Karpas-422 (cell line): Measurements from ENCODE around the gene ZCCHC24. TPM values are rescaled to one million over a fixed set of nuclear protein-coding genes. Genes with fewer than 3 reads are reported as not detected.

ENCODE experiments used
- DNase-seq: peaks from one replicate; pipeline ENCODE4 v3.0.0-alpha.2; 2015
- H2AFZ ChIP-seq: fragments of 200-600 bp; sonication (generic); 2 replicates; pipeline ENCODE4 v1.6.1; 2014; ENCODE audit warnings: antibody characterized with exemption, low read length, mixed read lengths
- H3K27ac ChIP-seq: fragments of 200-600 bp; sonication (generic); 2 replicates; pipeline ENCODE4 v1.5.1; 2014; ENCODE audit warnings: mild to moderate bottlenecking, low read length, moderate library complexity
- H3K27me3 ChIP-seq: fragments of 200-600 bp; sonication (generic); 2 replicates; pipeline ENCODE4 v1.6.1; 2014; ENCODE audit warnings: low read length, mixed read lengths
- H3K36me3 ChIP-seq: fragments of 200-600 bp; sonication (generic); 2 replicates; pipeline ENCODE4 v1.6.1; 2014; ENCODE audit warnings: low read length, mixed read lengths; ENCODE audit not compliant: insufficient read depth
- H3K4me1 ChIP-seq: fragments of 200-600 bp; sonication (generic); 2 replicates; pipeline ENCODE4 v1.6.1; 2014; ENCODE audit warnings: mild to moderate bottlenecking, low read length, mixed read lengths
- H3K4me2 ChIP-seq: fragments of 200-600 bp; sonication (generic); 2 replicates; pipeline ENCODE4 v1.6.1; 2014; ENCODE audit warnings: low read length, low read depth, mild to moderate bottlenecking; ENCODE audit not compliant: poor library complexity, severe bottlenecking
- H3K4me3 ChIP-seq: fragments of 200-600 bp; sonication (generic); 2 replicates; pipeline ENCODE4 v1.5.1; 2014; ENCODE audit warnings: mild to moderate bottlenecking, antibody characterized with exemption, low read length, mixed read lengths
- H3K79me2 ChIP-seq: fragments of 200-600 bp; sonication (generic); 2 replicates; pipeline ENCODE4 v1.6.1; 2014; ENCODE audit warnings: mild to moderate bottlenecking, low read length, mixed read lengths
- H3K9ac ChIP-seq: fragments of 200-600 bp; sonication (generic); 2 replicates; pipeline ENCODE4 v1.6.0; 2014; ENCODE audit warnings: low read length
- H3K9me2 ChIP-seq: fragments of 200-600 bp; sonication (generic), shearing (Covaris generic); replicated peaks from 2 replicates; pipeline ENCODE4 v1.6.0; 2014; ENCODE audit warnings: mild to moderate bottlenecking, low read length, moderate library complexity; ENCODE audit not compliant: insufficient read depth
- H3K9me3 ChIP-seq: fragments of 300-700, 200-600 bp; sonication (generic); 2 replicates; pipeline ENCODE4 v1.6.1; 2014; ENCODE audit warnings: low read length, mixed read lengths
- H4K20me1 ChIP-seq: fragments of 200-600 bp; sonication (generic); 2 replicates; pipeline ENCODE4 v1.6.1; 2014; ENCODE audit warnings: mild to moderate bottlenecking, antibody characterized with exemption, low read length, low read depth; ENCODE audit not compliant: insufficient read depth
- total RNA-seq: library from RNA; depleted of rRNA; stranded (reverse); fragments of >200 nt; shearing (Covaris generic); gene quantifications from 2 replicates; pipeline ENCODE4 v1.2.3, GENCODE V29; 2014; ENCODE audit warnings: low replicate concordance

The ZCCHC24 gene
- total RNA-seq, 1 experiment from 2014 or later = 0.60 TPM

- Histone ChIP-seq H3K9ac (no peak overlapping the region), H3K4me2 (no peak overlapping the region), H3K9me3 (no peaks in the 10 kb centered on the region), H2AFZ (no peak overlapping the region), H4K20me1 (no peaks in the 10 kb centered on the region), H3K79me2 (no peaks in the 10 kb centered on the region), H3K36me3 (no peaks in the 10 kb centered on the region), H3K9me2 (no peaks in the 10 kb centered on the region), H3K27ac (no peak overlapping the region), H3K4me3 (no peak overlapping the region), H3K4me1 (no peaks in the 10 kb centered on the region), H3K27me3 (no peaks in the 10 kb centered on the region)
- no peak for DNase-seq
These were observed 62.9 kb downstream of the ZCCHC24 start for GRCh38 chr10:79382491-79382941.

GRCh38 chr10:79381804-79382221, 63.6 kb downstream of the ZCCHC24 start:
- Histone ChIP-seq H3K4me1 (no peaks in the 10 kb centered on the region), H3K27ac (no peak overlapping the region), H3K9me3 (no peaks in the 10 kb centered on the region), H3K9ac (no peak overlapping the region), H2AFZ (no peak overlapping the region), H3K4me2 (no peak overlapping the region), H3K4me3 (no peak overlapping the region), H3K27me3 (no peaks in the 10 kb centered on the region), H4K20me1 (no peaks in the 10 kb centered on the region), H3K36me3 (no peaks in the 10 kb centered on the region), H3K79me2 (no peaks in the 10 kb centered on the region), H3K9me2 (no peaks in the 10 kb centered on the region)
- no peak for DNase-seq

GRCh38 chr10:79380946-79381721, 64.3 kb downstream of the ZCCHC24 start:
- Histone ChIP-seq H3K4me3 (no peak overlapping the region), H4K20me1 (no peaks in the 10 kb centered on the region), H2AFZ (no peak overlapping the region), H3K4me1 (no peaks in the 10 kb centered on the region), H3K79me2 (no peaks in the 10 kb centered on the region), H3K9ac (no peak overlapping the region), H3K4me2 (no peak overlapping the region), H3K27me3 (no peaks in the 10 kb centered on the region), H3K9me2 (no peaks in the 10 kb centered on the region), H3K9me3 (no peaks in the 10 kb centered on the region), H3K36me3 (no peaks in the 10 kb centered on the region), H3K27ac (no peak overlapping the region)
- no peak for DNase-seq

- Histone ChIP-seq H3K4me1 (no peaks in the 10 kb centered on the region), H4K20me1 (no peaks in the 10 kb centered on the region), H3K9ac (no peak overlapping the region), H3K27me3 (no peaks in the 10 kb centered on the region), H2AFZ (no peak overlapping the region), H3K36me3 (no peaks in the 10 kb centered on the region), H3K27ac (no peak overlapping the region), H3K9me3 (no peaks in the 10 kb centered on the region), H3K9me2 (no peaks in the 10 kb centered on the region), H3K4me2 (no peak overlapping the region), H3K79me2 (no peaks in the 10 kb centered on the region), H3K4me3 (no peak overlapping the region)
- no peak for DNase-seq
These were observed 65.1 kb downstream of the ZCCHC24 start for GRCh38 chr10:79380125-79380945.

- no peak overlapping the region for H2AFZ ChIP-seq
- no peaks in the 10 kb centered on the region for H3K4me1 ChIP-seq
- H3K4me3 ChIP-seq = no peak overlapping the region
- no peak overlapping the region for H3K9ac ChIP-seq
- H3K79me2 ChIP-seq = no peaks in the 10 kb centered on the region
- H3K27ac ChIP-seq = no peak overlapping the region
- H3K27me3 ChIP-seq = no peaks in the 10 kb centered on the region
- no peaks in the 10 kb centered on the region for H3K36me3 ChIP-seq
- H3K9me3 ChIP-seq = no peaks in the 10 kb centered on the region
- no peaks in the 10 kb centered on the region for H4K20me1 ChIP-seq
- H3K4me2 ChIP-seq = no peak overlapping the region
- no peaks in the 10 kb centered on the region for H3K9me2 ChIP-seq
- no peak for DNase-seq
These were observed 65.8 kb downstream of the ZCCHC24 start for GRCh38 chr10:79379512-79380124.

GRCh38 chr10:79378647-79379511, 66.5 kb downstream of the ZCCHC24 start:
- H3K27me3 ChIP-seq = no peaks in the 10 kb centered on the region
- H3K27ac ChIP-seq = no peak overlapping the region
- H3K79me2 ChIP-seq = no peaks in the 10 kb centered on the region
- H3K4me1 ChIP-seq = no peaks in the 10 kb centered on the region
- H3K4me3 ChIP-seq = no peak overlapping the region
- H3K9me3 ChIP-seq = no peaks in the 10 kb centered on the region
- no peak for DNase-seq
- no peaks in the 10 kb centered on the region for H3K9me2 ChIP-seq
- H4K20me1 ChIP-seq = no peaks in the 10 kb centered on the region
- H3K4me2 ChIP-seq = no peak overlapping the region
- no peak overlapping the region for H3K9ac ChIP-seq
- no peak overlapping the region for H2AFZ ChIP-seq
- H3K36me3 ChIP-seq = no peaks in the 10 kb centered on the region

GRCh38 chr10:79378383-79378646, 67.1 kb downstream of the ZCCHC24 start:
- Histone ChIP-seq H3K27ac (no peak overlapping the region), H3K9me3 (no peaks in the 10 kb centered on the region), H3K27me3 (no peaks in the 10 kb centered on the region), H3K4me1 (no peaks in the 10 kb centered on the region), H3K9me2 (no peaks in the 10 kb centered on the region), H2AFZ (no peak overlapping the region), H3K9ac (no peak overlapping the region), H3K36me3 (no peaks in the 10 kb centered on the region), H3K4me2 (no peak overlapping the region), H4K20me1 (no peaks in the 10 kb centered on the region), H3K4me3 (no peak overlapping the region), H3K79me2 (no peaks in the 10 kb centered on the region)
- no peak for DNase-seq
